ENCODE measurements around the gene SLC66A2.

DNA sequence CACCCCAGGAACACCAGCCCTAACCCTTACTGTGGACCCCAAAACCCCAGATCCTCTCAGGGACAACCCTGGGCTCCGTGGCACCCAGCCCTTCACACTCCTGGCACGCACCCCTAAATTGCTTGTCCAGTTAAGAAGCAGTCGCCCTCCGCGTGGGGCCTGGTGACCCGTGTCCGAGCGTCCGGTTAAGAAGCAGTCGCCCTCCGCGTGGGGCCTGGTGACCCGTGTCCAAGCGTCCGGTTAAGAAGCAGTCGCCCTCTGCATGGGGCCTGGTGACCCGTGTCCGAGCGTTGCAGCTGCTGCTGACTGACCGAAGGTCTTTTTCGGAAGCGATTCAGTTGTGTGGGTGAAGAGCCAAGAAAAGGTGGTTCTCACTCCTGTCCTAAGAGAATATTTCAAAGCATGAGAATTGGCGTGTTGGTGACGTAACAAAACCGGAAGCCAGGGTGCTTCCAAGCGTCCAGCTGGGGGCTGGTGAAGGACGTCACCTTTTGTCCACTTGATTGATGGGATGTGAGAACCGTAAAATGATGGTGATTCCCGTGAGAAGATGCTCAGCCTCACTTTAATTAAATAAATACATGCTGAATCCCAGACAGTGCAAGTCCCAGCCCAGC is 83.2 kb downstream of the SLC66A2 start:
- TF ChIP-seq GATA2 (IDR thresholded peaks at IDR 0.05; ENCODE audit: low read depth, low read length) (no peak), GATA3 (IDR thresholded peaks at IDR 0.05; ENCODE audit: low read depth, low read length) (no peak)
